ENCODE results near the gene PRMT7.

The PRMT7 gene

DNA sequence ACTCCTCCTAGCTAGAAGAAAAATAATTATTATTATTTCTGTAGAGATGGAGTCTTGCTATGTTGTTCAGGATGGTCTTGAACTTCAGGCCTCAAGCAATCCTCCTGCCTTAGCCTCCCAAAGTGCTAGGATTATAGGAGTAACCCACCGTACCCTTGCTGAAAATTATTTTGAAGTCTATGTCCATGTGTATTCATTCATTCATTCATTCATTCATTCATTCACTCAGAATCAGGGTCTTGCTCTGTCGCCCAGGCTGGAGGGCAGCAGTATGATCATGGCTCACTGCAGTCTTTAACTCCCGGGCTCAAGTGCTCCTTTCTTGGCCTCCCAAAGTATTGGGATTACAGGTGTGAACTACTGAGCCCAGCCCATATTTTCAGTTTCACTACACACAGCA lies 4.2 kb upstream of the PRMT7 start:
- no peak for DNase-seq

DNA sequence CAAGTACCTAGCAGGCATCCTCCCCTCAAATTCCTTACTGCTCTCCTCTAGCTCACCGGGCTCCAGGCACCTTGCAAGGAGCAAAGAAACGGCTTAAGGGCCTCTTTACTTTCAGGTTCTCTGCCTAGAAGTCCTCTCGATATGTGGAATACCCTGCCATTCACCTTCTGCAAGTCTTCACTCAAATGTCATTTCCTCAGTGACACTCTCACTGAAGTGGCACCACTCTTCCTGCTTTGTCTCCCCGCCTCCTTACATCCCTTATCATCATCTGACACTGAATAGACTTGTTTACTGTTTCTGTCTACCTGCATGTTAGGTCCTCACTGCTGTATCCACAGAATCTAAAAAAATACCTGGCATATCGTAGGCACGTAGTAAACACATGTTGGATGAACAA lies 1.0 kb upstream of the PRMT7 start:
- DNase-seq: peak in 1 of 5 donors; percentile 46

DNA sequence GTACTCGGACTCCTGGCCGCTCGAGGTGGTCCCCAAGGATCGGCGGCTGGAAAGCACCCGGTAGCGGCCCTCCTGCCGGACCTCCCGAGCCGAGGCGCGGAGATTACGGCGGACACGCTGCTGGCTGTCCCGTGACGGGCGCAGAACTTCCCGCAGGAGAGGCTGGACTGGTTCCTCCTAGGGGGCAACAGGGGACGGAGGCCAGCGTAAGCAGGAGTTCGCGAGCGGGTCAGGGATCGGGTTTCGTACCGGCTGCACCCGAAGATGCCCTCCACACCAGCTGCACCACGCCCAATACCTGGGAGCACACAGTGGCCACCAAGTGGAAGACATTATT lies 414 bp upstream of the PRMT7 start:
- DNase-seq: no peak

DNA sequence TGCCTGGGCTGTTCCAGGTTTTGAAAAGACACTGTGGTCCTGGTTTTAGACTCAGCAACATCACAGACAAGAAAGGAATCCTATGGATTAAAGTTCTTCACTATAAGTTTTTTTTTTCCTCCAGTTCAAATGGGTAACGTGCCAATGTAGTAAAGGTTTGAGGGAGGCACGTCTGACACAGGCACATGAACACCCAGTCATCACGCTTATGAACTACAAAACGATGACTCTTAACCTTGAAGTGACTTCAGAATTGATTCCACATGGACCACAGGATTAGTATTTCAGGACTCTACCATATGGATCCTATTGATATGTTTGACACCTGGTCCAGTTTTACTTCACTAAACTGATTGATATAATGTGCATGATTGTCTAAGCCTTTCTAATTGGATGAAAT lies 2.3 kb downstream of the PRMT7 start:
- DNase-seq: no peak

DNA sequence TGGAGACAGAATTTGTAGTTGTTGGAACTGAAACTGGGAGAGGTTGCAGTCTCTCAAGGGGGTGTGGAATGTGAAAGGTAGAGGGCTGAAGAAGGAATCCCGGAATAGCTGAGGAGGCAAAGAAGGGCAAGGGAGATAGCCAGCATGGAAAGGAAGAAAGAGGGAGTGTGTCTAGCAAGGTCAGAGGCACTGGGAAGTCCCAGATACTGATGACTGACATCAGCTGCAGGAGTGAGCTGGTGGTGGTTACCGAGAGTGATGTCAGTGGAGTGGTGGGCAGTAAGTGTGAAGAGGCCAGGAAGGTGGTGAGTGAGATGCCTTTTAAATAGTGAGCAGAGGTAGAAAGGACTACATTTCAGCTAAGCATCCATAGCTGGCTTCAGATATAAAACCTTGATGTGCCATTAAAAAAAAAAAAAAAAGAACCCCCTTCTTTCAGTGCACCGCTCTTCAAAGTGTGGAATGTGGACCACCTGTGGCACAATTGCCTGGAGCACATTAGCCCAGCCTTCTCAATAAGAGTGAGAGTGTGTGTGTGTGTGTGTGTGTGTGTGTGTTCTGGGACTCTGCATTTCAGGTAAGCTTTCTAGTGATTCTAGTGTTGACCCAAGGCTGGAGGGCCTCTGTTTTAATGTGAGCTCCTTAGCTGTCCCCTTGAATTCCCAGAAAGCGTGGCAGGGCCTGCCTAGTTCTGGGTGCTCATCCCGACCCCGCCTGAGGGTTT lies 8.5 kb downstream of the PRMT7 start:
- peak in 1 of 5 donors; percentile 28 for DNase-seq

DNA sequence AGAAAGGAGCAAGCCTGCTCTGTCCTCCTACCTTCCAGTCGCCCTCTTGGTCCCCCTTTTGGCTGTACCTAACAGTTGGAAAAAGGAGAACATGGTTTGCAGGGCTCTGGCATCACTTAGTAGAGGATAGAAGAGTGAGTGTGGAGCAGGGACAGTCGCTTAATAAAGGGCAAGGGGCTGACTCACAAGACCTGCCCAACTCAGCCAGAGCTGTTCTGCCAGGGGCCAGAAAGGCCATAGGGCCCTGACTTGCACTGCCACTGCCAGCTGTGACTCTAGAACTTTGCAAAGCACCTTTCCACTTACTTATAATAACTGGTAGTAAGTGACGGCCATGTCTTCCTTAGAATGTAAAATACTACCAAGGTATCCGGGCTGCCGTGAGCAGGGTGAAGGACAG lies 13.5 kb downstream of the PRMT7 start:
- no peak for DNase-seq

DNA sequence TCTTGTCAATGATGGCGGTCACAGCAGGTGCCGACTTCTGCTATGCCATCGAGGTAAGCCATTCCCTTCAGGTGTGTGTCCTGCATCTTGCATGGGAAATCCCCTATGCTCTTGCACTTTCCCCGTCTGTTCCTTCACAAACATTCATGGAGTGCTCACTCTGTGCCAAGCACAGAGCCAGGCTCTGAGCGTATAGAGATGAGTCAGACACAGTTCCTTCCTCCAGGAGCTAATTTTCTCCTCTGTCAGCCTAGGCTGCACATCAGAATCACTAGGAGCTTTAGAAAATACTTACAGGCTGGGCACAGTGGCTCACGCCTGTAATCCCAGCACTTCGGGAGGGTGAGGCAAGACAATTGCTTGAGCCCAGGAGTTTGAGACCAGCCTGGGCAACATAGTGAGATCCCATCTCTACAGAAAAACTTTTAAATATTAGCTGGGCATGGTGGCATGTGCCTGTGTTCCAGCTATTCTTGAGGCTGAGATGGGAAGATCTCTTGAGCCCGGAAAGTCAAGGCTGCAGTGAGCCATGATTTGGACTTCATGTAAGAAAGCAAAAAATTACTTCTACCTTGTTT lies 14.1 kb downstream of the PRMT7 start:
- DNase-seq: no peak

DNA sequence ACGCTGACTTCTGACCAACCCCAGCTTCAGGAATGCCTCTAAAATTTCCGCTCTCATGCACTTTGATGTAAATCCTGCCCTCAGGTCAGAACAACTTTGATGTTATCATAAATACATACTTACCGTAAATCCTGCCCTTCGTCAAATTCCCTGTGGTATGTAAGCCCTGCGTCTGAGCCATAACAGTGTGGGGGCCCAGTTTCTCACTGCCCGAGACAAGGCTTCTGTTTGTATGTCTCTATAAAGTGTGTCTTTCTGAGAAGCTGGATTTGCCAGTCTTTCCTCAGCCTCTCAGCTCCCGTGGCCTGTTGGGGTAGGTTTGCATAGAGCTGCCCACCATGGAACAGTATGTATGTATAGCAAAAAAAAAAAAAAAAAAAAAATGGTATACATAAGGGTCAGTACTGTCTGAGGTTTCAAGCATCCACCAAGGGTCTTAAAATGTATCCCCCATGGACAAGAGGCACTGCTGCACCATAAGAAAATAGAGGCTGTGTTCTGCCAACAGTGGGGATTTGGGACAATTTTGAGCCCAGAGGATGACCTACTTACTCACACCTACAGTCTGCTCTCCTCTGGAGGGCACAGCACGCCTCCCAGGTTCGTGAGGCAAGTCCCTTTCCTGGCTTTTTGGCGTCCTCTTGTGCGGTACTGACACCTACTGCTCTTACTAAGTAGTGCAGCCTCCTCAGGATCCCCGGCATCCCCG lies 17.5 kb downstream of the PRMT7 start:
- peak; percentile 54 to 81 (median 68) for DNase-seq

DNA sequence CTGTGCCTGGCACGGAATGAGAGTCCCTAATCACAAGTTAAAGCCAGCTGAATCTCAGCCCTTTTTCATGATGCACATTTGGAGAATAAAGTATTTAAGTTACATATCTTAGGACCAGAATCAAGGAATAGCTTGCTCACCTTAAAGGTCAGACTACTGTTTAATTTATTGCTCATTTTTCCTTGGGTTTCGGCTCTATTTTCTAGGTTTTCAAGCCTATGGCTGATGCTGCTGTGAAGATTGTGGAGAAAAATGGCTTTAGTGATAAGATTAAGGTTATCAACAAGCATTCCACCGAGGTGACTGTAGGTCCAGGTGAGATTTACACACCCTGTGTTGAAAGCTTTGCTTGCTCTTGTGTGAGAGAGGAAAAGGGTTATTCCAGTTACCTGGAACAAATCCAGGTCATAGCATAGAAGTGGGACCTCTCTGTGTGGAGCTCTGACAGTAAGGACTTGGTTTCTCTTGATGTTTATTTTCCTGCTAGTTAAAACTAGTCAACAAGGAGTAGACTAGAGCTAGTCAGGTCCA lies 18.1 kb downstream of the PRMT7 start:
- no peak for DNase-seq

DNA sequence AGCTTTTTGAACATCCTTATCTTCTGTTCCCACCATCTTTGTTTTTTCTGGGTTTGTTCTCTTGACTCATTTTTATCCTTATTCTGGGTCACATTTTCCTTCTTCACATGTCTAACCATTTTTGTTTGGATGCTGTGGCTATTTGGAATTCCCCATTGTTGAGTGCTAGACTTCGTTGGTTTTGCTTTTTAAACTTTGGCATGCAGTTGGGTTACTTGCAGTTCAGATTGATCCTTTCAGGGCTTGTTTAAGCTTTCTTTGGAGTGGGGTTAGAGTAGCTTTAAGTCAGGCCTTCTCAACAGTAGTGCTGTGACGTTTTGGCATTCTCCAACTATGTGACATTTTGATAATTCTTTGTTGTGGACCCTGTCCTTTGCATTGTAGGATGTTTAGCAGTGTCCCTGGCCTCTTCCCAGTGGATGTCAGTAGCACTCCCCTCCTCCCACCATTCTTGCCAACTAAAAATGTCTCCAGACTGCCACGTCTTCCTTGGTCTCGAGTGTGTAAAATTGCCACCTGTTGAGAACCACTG lies 21.1 kb downstream of the PRMT7 start:
- DNase-seq: no peak

DNA sequence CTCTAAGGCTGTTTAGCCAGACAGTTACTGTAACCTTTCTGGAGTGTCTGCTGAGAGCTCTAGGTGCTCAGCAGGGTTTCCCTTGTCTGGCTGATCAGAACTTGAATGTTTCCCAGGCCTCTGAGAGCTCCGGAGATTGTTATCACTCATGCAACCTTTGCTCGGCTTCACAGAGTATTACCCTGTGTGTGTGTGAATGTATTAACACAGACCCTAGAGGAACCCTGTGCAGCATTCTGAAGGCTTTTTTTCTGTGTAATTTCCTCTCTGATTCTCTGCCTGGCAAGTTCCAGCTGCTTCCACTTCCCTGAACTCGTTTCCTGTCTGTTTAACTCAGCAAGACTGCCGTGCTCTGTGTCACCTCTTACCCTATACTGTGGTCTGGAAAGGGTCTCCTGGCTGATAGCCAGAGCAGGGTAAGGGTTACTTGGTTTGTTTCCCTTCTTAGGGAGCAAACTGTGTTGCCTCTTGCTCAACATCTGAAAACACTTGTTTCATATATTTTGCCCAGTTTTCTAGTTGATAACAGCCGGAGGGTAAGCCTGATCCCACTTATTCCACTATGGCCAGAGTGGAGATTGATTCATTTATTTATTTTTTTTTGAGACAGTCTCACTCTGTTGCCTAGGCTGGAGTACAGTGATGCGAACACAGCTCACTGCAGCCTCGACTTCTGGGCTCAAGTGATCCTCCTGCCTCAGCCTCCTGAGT lies 21.7 kb downstream of the PRMT7 start:
- DNase-seq: peak in 1 of 5 donors; percentile 40

DNA sequence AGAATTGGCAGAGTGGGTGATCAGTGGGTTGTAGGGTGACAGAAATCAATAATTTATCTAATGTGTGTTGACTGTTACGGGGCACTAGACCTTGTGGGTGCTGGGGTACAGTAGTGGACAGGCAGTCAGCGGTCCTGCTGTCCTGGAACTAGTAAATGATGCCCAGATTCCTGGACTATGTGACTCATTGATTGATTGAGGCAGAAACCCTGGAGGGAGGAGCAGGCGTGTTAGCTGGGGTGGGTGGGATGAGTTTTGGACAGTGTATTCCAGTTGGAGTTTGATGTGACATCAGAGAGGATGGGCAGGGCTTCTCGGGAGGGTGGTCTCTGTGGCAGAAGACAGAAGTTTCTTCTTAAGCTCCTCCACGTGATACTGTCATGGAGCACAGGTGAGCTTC lies 24.4 kb downstream of the PRMT7 start:
- no peak for DNase-seq

DNA sequence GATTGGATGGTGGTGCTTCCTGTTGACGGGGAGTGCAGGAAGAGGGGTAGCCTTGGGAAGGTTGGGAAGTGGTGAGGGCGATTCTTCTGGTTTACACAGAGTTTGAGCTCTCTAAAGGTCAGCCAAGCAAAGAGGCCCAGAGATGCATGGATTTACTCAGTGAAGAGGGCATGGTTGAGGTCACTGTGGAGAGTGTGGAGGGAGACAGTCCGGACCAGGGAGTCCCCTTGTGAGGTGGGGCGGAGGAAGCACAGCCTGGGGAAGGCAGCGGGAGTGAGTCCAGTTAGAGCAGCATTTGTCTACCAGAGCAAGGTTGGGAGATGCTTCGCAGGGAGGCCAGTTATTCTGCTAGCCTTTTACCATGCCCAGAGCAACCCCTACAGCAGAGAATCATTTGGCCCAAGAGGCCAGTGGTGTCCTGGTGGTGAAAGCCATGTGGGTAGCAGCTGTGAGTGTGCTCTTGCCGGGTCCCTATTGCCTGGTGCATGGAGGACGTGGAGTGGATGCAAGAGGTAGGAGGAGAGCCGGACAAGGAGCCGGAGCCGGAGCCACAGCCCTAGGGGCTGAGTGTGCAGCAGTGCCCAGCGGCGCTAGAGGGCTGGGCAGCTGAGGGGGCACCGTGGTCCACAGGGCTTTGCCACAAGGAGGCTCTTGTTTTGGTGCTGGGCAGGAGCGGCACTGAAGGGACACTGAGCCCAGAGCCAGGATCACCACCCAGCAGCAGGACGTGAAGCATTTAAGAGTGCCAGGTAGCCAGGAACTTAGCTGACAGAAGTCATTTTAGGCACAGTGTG lies 27.7 kb downstream of the PRMT7 start:
- no peak for DNase-seq

DNA sequence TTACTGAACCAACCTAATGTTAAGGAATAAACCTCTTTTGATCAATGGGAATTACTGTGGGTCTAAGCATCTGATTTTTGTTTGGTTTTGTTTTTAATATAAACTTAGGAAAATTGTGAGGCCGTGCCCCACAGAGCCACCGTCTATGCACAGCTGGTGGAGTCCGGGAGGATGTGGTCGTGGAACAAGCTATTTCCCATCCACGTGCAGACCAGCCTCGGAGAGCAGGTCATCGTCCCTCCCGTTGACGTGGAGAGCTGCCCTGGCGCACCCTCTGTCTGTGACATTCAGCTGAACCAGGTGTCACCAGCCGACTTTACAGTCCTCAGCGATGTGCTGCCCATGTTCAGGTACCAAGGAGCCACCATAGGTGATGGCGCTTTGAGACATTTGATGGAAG lies 28.4 kb downstream of the PRMT7 start:
- DNase-seq: no peak

DNA sequence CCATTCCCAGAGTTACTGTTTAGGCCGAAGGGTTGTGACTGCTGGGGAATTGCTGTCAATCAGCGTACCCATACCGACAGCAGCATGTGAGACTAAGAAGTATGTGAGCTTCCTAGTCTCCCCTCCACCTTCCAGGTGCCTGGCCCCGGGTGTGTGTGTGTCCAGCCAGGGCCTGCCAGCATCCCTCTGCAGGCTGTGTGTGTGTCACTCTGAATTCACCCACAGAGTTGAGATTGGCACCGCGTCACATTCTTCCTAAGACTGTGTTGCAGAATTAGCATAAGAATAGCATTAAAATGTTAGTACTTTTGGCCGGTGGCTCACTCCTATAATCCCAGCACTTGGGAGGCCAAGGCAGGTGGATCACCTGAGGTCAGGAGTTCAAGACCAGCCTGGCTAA lies 31.8 kb downstream of the PRMT7 start:
- DNase-seq: no peak

DNA sequence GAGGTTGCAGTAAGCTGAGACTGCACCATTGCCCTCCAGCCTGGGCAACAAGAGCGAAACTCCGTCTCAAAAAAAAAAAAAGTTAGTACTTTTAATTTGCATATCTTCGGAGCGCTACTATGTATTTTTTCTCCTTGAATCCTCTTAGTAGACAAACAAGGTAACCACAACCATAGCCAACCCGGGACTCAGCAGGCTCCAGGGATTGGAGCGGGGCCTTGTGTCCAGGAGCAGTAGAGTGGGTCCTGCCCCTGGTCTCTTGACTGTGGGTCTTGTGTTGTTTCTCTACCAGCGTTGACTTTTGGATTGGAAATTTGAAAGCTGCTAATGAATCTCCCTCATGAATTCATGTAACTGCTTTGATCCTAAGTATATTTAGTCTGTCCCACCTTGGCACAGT lies 32.3 kb downstream of the PRMT7 start:
- no peak for DNase-seq

DNA sequence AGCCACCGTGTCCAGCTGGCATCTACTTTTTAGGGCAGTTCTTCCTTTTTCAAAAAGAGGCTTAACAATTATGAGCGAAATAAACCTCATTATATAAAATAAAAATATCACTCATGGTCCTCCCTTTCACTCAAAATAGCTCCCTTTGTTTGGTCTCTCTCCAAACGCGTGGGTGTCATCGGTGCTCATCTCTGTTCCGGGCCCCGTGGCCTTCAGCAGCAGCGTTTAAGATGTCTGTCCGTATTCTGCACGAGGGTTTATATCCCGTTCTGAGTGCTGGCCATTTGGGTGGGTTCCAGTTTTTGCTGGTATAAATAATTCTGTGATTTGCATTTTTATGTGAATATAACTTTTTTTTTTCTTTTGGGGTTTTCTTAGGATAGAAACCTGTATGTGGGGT lies 33.4 kb downstream of the PRMT7 start:
- DNase-seq: no peak

DNA sequence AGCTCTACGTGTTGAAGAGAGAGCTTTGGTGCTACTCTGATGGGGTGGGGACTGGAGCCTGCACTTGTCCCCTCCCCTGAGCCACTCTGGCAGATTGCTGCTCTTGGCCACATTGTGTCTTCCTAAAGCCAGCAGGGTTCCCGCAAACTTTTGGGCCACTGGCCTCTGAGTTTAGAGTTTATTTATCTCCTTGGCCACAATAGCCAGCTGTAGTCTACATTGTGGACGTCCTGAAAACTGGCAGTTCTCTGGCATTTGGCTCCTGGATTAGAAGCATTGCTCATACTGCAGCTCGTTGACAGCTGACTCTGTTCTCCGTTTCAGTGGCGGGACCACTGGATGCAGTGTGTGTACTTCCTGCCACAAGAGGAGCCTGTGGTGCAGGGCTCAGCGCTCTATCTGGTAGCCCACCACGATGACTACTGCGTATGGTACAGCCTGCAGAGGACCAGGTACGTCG lies 34.6 kb downstream of the PRMT7 start:
- no peak for DNase-seq

DNA sequence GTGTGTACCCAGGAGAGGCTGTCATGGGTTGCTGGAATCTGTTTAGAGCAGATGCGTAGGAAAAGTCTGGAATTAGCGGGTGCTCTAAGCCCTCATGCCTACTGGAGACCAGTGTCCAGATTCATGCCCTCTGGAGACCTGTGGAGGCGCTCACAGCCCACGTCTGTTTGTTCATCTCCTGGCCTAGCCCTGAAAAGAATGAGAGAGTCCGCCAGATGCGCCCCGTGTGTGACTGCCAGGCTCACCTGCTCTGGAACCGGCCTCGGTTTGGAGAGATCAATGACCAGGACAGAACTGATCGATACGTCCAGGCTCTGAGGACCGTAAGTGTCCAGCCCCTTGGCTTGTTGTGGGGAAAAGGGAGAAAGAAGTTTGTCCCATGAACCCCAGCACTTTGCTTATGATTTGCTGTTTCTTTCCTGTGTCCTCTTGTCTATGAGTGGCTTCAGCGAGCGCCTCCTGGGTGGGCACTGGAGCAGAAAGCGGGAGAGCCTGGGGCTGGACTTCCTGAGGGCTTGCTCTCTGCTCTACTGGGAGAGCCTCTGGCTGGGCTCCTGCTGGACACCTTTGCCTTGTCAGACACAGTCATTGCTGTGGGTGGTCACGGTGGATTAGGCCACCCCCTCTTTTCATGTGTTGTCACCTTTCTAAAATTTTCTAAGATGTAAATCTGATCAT lies 35.3 kb downstream of the PRMT7 start:
- DNase-seq: no peak

DNA sequence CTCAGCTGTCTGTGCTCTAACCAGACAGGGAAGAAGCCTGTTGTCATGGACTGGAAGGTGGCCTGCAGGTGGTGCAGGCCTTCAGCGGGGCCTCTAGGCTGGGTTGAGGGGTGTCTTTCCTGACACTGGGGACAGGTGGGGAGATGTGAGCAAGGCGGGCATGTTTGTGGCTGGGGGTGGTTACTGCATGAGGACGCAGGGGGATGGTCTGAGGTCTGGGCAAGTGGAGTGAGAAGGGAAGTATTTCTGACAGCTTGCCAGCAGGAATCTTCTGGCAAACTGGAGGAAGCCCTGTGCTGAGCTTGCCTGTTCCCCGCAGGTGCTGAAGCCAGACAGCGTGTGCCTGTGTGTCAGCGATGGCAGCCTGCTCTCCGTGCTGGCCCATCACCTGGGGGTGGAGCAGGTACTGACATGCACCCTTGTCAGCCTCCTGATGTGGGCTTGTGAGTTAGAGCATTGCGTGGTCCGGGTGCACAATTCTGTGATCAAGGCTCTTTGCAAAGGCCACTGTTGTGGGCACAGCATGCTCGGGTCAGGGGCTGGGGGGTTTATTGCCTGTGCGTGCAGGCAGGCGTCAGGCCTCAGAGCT lies 36.2 kb downstream of the PRMT7 start:
- no peak for DNase-seq

DNA sequence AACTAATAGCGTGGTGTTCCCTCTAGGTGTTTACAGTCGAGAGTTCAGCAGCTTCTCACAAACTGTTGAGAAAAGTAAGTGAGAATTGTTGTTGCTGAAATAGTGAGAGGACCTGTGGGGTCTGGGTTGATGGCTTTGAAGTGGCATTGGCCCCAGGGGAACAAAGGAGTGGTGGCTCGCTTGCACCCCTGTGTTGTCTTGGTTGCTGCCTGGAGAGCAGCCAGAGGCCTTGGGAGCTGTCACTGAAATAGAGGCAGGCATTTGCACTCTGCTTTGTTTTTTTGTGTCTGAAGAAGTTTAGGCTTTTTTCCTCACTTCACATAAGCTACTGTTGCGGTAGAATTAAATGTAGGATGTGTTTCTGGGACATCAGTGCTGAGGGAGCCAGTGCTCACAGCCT lies 36.8 kb downstream of the PRMT7 start:
- DNase-seq: no peak

Measured in T-helper 1 cell (primary cell).